ENCODE data around the gene AQP7.
"Not testable (repeated sequence)": the region's sequence is repeated elsewhere in the genome, so short reads cannot be mapped to it uniquely, and the experiment has no call there.

AQP7 gene

GRCh38 chr9:33402371-33402770 is at the start of gene AQP7:
Gene AQP7, minus strand, starts transcription at chr9:33402568. Its CDS starts 1,306 bp downstream, at chr9:33401262.
- DNase-seq = not testable (repeated sequence)

- DNase-seq = no peak
Observed at GRCh38 chr9:33450621-33451146, 48.3 kb upstream of the AQP7 start.

DNA sequence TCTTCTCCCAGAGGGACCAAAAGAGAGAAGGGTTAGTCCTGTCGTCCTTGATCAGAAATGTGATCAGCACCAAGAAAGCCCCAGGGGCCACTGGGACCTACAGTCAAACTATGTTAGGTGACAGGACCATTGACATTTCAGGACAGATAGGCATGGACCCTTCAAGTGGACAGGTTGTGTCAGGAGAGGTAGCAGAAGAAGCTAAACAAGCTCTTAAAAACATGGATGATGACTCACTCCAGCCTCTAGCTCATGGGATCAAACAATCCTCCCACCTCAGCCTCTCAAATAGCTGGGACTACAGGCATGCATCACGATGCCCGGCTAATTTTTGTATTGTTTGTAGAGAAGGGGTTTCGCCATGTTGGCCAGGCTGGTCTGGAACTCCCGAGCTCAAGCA is 47.3 kb upstream of the AQP7 start:
- DNase-seq = no peak

DNA sequence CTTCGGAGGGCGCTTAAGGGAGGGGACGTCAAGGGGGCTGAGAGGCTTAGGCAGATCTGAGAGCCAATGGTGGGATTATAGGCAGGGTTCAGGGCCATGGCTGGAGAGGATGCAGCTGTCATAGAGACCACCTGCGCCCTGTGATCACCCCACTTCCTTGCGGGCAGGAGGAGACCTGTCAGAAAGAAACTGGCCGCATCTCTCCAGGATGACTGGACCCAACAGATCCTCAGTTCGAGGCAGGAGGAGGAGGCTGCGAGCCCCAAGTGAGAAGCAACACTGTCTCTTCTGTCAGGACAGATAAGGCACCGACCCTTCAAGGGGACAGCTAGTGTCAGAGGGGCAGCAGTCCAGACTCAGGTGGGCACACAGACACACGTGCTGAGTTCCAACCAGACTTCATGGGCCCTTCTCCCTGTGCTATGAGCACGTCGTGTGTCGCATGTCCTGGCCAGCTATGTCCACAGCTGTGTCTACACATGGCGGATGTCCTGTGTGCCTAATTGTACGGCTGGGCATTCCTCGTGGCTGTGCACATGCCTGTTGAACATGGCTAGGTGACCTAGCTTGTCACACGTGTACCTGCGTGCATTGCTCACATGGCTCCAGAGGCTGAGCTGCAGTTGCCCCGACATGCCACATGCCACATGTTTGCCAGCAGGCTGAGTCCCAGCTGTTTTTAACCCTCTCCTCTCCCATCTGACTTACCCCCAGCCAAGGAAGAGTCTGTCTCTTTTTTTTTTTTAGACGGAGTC is 45.6 kb upstream of the AQP7 start:
- DNase-seq = no peak

- DNase-seq = no peak
Observed at GRCh38 chr9:33446946-33447798, 44.8 kb upstream of the AQP7 start, which contains the start of gene AQP3. Gene AQP3, minus strand, starts transcription at chr9:33447593. Its CDS starts 63 bp downstream, at chr9:33447530.

DNA sequence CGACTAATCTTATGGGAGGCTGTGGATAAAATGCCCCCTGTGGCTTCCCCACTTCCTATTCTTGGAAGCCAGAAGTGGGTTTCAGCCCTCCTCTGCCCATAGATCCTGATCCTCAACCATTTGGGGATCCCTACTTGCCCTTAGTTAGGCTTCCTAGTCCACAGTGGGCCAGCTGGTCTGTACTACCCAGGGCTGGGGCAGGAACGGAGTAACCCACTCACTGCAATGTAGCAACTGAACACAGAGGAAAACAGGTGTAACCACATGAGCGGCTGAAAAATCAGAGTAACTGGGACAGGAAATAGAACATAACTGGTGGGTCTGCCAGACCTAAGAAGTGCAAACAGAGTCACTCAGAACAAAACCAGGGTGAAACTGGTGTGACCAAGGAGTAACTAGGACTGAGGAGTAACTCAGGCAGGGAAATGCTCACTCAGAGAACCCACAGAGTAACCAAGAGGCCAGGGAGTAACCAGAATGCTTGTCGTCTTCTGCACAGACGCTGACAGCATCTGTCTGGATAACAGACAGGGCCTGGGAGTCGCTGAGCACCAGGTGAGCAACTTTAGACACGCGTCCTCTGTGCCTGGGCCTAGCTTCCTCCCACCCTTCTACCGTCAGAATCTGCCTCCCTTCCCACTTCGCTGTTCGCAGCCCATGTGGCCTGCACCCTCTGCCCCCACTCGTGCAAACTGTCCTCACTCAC is 44.0 kb upstream of the AQP7 start:
- DNase-seq = no peak

DNA sequence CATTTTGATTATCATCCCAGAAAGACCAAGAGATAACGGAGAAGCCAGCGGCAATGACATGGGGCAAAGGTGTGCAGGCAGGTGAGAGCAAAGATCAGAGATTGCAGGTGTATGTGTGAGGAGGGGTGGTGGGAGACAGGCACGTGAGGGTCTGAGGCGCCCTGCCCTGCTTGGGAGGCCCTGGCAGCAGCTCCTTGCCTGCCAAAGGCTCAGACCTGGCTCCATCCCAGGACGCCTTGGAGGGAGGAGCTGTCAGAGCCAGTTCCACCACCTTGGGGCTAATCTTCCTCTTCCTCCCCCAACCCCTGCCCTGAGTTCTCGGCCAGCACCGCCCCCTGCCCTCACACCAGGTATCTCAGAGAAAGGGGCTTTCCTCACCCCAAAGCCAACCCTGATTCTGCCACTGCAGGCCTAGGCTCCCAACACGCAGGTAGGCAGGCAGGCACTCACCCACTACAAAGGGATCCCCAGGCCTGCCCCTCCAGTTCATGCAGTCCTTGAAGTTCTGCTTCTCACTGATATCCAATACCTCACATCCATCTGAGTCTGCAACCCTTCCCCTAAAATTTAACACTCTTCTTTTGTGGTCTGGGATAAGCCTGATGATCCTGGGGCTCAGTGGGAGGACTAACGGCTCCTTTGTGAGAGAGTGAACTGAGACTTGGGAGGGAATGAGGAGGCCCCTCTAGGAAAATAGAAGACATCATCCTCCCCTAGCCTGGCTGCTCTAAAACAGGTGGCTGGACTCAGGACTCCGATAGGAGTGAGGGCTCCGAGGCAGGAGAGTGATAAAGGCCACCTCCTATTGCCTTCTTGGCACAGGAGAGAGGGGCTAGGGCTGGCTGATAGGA is 43.2 kb upstream of the AQP7 start:
- DNase-seq = no peak

DNA sequence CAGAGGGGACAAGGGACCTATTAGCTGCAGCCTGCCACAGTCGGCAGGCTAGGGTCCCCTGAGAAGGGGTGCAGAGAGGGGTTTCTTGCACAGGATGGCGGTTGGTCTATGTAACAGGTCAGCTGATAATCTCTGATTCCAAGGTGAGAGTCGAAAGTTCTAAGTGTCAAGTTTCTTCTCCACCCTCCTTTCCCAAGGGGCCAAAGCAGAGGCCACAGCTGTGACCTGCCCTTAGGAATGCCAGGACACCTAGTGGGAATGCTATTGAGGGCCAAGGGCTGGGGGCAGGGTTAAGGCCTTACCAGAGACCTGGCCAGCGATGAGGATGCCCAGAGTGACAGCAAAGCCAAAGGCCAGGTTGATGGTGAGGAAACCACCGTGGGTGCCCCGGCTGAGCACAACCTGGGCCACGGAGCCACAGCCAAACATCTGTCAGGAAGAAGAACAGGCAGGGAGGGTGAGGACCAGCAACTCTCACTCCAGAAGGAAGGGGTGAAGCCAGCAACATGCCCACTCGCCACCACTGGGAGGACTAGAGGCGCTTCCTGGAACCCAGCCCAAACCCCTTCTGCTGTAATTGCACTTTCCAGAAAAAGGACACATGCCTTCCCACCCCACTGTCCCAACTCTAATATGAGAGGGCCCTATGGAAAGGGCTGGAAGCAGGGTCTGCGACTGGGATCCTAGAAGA is 41.2 kb upstream of the AQP7 start:
- DNase-seq = no peak

- no peak for DNase-seq
Observed at GRCh38 chr9:33443047-33443446, 40.7 kb upstream of the AQP7 start.

DNA sequence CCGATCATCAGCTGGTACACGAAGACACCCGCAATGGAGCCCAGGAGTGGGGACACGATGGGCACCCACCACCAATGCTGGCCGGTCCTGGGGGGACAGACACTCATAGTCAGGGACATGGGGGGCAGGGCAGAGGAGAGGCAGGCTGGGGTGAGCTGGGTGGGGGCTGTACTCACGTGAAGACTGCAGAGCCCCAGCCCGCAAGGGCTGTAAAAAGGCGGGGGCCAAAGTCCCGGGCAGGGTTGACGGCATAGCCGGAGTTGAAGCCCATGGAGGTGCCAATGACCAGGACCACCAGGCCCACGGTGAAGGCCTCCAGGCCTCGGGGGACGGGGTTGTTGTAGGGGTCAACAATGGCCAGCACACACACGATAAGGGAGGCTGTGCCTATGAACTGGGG is 39.8 kb upstream of the AQP7 start:
- no peak for DNase-seq

GRCh38 chr9:33440609-33441008 is 38.2 kb upstream of the AQP7 start:
- no peak for DNase-seq

- no peak for DNase-seq
Observed at GRCh38 chr9:33440204-33440603, 37.8 kb upstream of the AQP7 start.

DNA sequence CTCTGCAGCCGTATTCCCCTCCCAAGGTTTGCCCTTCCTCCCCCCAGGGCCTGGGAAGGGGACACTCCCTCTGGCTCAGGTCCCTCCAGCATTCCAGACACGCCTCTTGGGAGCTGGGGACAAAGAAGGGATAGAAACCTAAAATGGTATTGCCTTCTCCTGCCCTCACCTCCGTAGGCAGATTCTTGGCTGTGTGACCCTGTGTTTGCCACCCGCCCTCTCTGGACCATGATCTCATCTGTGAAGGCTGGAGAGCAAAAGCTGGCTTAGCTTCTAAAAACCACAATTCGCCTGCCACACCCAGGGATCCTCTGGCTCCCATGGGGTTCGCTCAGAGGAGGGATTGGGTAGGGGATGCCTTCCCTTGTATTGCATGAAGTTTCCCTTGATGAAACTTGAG is 37.4 kb upstream of the AQP7 start:
- no peak for DNase-seq

DNA sequence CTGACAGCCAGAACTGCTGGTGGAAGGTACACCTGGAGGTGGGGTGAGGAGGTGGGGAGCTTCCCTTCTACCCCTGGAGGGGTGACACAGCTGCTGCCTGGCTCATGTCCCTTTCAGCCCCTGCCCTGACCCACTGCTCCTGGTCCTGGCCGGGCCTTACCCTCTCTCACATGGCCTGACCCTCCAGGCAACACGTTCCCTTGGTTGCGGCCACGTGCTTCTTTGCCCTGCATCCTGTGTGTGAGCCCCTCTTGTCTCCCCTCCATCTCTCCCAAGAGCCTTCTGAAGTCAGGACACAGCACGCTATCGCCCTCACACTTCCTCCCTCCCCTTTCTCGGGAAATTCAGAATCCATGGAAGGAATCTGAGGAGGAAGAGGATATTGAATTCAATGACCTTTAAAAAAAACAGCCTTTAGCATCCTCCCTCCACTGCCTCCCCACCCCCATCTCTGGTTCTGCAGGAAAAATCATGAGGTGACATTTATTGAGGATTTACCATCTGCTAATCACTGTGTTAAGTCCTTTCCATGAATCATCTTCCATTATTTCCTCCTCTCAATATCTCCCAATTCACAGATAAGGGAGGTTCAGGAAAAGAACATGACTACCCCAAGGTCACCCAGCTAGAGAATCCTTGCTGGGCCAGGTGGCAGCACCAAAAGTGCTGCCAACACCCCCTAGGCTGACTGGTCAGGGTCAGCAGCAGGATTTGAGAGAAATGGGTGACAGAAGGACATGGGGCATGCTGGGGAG is 36.7 kb upstream of the AQP7 start:
- DNase-seq = no peak

DNA sequence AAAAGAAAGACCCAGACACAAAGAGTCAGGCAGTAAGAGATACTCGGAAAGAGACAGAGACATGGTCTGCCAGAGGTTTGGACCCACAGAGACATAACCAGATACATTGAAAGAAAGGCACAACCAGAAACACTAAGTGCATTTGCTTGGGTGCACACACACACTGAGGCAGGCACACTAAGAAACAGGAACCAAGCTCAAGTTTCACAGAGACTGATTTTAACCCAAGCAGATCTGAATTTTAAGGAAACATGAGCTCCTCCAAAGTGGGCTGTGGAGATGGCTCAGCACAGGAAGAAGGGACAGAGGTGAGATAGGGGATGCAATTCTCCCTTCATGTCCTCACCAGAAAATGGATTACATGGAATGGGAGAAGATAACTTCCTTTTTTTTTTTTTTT is 35.5 kb upstream of the AQP7 start:
- no peak for DNase-seq

DNA sequence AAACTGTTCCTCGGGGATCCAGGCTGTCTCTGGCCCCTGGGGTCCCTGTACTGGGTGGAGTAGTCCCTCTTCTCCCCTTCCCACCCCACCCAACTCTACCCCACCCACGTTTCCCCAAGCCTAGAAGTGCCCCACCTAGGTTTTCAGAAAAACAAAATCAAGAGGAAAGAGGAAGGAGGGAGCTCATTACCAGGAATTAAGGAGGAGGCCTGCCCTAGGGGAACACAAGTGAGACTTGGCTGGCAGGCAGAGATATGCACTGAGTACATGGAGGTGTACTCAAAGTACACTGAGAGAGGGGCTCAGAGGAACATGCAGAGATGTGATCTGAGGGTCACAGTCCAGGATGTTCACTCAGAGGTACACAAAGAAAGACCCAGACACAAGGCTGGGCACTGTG is 34.8 kb upstream of the AQP7 start:
- no peak for DNase-seq

GRCh38 chr9:33436445-33436844 is 34.1 kb upstream of the AQP7 start:
- DNase-seq = no peak

DNA sequence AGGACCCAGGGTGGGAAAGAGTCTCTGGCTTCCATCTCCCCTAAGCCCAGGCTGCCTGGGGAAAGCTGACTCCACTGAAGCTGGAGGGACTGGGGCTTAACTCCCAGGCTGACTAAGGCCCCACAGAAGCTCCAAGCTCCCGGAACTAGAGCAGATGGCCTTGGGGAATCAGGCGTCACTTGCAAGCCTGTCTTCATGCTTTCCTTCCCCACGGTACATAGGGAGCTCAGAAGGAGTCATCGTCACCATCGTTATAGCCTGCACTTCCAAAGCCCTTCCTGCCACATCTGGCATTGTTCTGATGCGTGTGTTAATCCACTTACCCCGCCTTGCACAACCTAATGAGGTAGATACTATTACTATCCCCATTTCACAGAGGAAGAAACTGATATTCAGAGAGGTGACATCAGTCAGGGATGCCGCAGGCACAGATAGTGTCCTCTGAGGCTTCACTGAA is 33.5 kb upstream of the AQP7 start:
- DNase-seq = no peak

DNA sequence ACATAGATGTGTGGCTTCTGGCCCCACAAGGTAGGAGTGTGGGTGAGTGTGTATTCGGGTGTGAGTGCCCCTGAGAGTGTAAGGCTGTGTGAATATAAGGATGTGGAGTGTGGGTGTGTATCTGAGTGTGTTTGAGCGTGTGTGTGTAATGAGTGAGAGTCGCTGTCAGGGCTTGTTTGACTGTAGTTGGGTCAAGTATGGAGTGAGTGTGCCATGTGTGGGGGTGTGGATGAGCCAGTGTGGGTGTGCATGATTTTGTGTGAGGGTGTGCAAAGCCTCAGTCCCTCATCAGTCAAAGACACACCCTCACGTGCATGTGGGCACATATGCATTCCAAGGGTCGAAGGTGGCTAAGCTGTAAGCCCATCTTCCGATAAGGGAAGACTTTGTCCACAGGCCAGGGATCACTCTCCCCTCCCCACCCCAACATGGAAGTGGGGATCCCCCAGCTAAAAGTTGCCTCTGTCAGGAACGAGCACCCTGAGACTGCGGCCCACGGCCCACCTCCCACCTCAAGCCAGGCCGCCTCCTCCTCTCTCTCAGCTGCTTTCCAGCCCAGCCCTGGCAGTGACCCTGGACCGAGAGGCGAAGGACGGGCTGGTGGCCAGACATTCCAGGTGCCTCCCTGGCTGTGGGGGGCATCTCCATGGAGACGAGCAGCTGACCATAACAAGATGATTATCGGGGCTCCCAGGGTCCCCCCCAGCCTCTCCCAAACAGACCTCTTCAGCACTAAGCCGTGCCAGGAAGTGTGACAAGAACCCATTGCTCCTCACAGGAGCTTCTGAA is 32.1 kb upstream of the AQP7 start:
- DNase-seq = no peak

- no peak for DNase-seq
Observed at GRCh38 chr9:33433871-33434270, 31.5 kb upstream of the AQP7 start.

Measured in DMS153 (cell line).